Activated naive CD4-positive, alpha-beta T cell (primary cell): ENCODE data around the gene EXOC3L2.
"Not testable (repeated sequence)": the region's sequence is repeated elsewhere in the genome, so short reads cannot be mapped to it uniquely, and the experiment has no call there.

Experiments used
- DNase-seq, 4 experiments: peaks; one replicate each; lab custom pipeline; 2025; lab: John Stamatoyannopoulos, UW

The EXOC3L2 gene

DNA sequence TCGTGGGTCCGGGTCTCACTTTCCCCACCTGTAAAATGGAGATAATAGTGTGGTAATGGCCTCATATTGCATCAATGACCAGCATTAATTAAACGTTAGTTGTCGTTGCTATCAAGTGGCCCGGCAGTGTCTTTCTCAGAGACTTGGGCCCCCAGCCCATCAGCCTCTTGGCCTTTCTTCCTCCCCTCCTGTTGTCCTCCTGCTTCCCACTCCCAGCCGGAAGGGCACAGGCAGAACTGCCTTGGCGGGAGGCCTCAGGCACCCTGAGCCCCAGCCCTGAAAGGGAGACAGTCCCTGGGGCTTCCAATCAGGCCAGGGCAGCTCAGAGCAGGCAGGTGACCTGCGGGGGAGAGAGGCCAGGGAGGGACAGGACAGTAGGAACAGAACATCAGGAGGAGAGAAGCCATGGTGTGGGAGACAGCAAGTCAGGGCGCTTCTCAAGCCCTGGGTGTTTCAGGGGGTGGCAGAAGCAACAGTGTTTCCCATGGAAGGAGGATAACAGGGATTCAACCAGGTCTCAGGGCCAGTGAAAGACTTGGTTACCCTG is 10.5 kb upstream of the EXOC3L2 start:
- DNase-seq, result no peak

- DNase-seq, result no peak
These were observed 8.9 kb upstream of the EXOC3L2 start for GRCh38 chr19:45254044-45254531.

DNA sequence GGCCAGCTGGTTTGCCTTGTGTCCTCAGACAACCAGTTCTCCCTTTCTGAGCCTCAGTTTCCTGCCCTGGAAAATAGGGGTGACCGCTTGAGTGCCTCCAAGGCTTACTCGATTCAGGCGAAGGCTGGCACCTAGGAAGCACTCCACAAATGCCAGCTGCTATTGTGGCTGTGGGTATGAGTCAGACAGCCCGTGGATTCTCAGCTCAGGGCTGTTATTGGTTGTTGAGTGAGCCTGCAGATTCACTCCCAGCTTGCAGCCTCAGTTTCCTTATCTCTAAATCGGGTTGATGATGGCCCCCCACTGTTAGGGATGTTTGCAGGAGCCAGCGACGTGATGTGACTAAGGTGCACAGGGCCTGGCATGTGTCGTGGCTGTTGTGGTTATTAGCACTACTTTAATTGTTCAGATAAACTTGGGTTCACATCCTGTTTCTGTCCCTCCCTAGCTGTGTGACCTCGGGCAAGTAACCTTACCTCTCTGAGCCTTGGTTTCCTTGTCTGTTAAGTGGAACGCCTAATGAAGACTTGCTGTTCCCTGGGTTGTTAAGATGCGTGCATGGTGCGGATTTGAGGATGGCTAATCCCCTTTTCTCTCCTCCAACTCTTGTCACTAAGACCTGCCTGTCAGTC is 8.3 kb upstream of the EXOC3L2 start:
- DNase-seq, result no peak

GRCh38 chr19:45251452-45252354 is 6.5 kb upstream of the EXOC3L2 start:
- no peak for DNase-seq

DNA sequence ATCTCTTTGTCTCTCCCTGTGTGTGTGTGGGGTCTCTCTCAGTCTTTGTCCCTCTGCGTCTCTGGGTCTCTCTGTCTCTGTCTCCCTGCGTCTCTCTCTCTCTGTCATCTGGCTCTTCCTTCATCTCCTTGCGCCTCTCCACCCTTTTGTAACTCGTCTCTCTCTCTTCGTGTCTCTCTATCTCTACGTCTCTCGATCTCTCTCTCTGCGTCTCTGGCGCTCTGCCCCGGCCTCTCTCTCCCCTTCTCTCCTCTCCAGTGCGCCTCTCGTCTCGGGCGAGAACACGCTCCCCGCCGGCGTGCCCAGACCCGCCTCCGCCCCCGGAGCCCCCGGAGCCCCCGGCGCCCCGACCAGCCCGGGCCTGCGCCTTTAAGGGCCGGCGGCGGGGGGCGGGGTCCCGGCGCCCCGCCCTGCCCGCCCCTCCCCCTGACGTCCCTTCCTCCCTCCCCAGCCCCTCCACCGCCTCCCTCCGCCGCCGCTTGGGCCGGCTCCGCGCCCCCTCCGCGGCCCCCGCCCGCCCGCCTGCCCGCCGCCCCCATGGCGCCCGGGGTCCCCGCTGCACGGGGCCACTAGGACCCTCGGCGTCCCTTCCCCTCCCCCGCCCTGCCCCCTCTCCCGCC is 5.7 kb upstream of the EXOC3L2 start, which contains the start of gene MARK4:
Gene MARK4 (plus strand): TSS at position 440 of the 620 bp plus-strand sequence. CDS start 318 bp downstream, outside the sequence.
- DNase-seq, result peak in 3 of 4 experiments; percentile 29 to 57 (median 32)

GRCh38 chr19:45250216-45250831 is 5.1 kb upstream of the EXOC3L2 start:
- DNase-seq, result no peak

GRCh38 chr19:45249261-45250033 is 4.2 kb upstream of the EXOC3L2 start:
- no peak for DNase-seq

- no peak for DNase-seq
These were observed 1.9 kb upstream of the EXOC3L2 start for GRCh38 chr19:45247136-45247535.

GRCh38 chr19:45245826-45246225 is 619 bp upstream of the EXOC3L2 start:
- DNase-seq, result no peak

DNA sequence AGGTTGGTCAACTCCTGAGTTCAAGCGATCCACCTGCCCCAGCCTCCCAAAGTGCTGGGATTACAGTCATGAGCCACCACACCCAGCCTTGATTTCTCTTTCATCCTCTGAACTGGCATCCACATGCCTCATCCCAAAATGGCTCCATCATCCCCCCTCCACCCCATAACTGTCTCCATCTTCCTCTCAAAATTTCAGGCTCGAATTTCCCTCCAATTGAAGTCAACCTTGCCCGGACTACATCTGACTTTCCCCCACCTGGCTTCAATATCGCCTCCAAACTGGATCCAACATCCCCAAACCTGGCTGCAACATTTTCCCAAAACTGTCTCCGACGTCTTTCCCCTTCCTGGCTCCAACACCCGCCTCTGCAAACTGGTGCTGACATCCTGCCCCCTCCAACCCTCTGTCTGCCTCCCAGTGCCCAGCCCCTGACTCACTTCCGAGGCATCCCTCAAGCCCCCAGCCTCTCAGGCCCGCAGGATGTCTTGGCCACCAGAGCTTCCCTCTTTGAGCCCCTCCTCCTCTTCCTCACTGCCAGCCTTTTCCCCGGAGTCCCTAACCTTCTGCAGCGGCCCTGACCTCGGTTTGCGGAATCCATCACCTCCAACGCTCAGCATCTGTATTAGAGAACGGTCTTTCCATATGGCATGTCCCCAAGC is 943 bp downstream of the EXOC3L2 start:
- no peak for DNase-seq

- no peak for DNase-seq
These were observed 2.0 kb downstream of the EXOC3L2 start for GRCh38 chr19:45243144-45243732.

DNA sequence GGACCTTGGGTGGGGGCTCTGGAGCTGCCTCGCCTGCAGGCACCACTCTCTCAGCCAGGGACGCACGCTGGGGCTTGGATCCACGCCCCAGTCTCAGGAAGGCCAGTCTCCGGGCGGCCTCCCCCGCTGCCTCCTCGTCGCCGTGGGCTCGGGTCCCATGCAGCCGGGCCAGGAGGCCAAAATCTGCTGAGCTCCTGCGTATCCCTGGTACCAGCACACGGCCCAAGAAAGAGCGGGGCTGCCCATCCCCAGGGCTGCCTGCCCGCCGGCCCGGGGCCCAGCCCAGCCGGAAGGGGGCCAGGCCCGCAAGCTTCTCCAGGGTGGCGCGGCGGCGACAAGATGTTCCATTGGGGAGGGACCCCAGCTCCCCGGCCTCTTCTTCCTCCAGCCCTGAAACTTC is 6.7 kb downstream of the EXOC3L2 start:
- no peak for DNase-seq

- no peak for DNase-seq
These were observed 9.7 kb downstream of the EXOC3L2 start for GRCh38 chr19:45235485-45235884.

DNA sequence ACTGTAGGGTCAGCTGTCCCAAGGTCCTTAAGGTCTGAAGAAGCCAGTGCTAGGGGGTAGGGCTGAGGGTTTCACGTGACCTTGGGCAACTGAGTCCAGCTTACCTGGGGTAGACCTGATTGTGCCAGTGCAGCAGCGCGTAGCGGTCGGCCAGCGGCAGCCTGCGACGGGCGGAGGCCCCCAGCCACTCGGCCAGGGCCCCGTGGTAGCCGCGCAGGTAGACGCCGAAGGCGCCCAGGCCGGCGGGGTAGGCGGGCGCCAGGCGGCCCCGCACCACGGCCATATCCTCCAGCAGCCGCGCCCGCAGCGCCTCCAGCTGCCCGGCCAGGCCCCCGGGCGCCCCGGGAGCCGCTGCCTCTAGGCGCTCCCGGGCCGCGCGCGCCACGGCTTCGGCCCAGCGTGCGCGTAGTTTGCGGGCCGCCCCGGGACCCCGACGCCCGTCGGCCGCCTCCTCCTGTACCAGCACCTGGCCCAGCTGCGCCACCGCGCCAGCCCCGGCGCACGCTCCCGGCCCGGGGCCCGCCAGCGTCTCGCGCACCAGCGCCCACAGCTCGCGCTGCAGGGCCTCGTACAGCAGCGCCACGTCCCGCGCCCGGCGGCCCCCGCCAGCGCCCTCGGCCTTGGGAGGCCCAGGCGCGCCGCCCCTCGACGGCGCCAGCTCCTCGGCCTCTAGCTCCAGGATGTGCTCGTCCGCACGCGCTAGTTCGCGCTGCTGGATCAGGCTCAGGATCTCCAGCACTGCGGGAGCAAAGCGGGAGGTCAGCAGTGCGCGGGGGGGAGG is 10.9 kb downstream of the EXOC3L2 start:
- DNase-seq, result no peak

DNA sequence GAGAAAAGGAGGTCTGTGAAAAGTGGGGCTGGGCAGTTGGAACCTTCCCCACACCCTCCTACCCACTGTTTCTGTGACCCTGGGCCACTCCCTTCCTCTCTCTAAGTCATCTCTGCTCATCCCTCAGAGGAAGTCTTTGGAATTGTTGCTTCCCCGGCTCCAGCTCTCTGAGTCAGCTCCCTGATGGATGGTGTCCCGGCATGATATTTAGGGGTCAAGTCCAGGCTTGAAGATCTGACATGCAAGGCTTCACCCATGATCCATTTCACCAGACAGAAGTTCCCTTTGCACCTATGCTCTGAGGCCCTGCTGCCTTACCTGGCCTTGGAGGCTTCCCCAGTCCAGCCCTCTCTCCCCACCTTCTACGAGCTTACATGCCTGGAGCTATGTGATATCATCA is 13.3 kb downstream of the EXOC3L2 start:
- no peak for DNase-seq

- DNase-seq, result not testable (repeated sequence)
These were observed 16.2 kb downstream of the EXOC3L2 start for GRCh38 chr19:45229056-45229455.

GRCh38 chr19:45224645-45225044 is 20.6 kb downstream of the EXOC3L2 start:
- no peak for DNase-seq

DNA sequence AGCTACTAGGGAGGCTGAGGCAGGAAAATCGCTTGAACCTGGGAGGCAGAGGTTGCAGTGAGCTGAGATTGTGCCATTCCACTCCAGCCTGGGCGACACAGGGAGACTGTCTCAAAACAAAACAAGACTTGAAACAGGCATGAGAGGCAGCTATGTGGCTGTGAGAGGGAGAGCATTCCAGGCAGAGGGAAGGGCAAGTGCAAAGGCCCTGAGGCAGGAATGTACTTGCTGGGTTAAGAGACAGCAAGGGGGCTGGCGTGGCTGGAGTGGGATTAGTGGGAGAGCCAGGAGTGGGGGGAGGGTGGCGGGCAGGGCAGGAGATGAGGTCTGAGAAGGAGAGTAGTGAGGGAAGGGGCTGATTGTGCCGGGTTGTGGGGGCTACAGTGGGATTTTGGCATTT is 21.3 kb downstream of the EXOC3L2 start:
- DNase-seq, result no peak

DNA sequence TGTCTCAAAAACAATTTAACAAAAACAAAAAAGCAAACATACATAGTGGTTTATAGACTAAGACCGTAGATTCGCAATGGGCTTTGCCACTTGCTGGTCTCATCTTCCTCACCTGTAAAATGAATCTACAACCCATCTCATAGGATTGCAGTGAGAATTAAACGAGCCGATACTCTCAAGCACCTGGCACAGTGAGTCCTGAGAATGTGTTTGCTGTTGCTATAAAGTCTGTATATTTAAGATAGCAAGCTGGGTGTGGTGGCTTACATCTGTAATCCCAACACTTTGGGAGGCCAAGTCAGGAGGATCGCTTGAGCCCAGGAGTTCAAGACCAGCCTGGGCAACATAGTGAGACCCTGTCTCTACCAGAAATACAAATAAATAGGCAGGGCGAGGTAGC is 22.5 kb downstream of the EXOC3L2 start:
- DNase-seq, result no peak
